Osteoblast (primary cell): Measurements from ENCODE around the gene CMTM1. TPM values are rescaled to one million over a fixed set of nuclear protein-coding genes. Genes with fewer than 3 reads are reported as not detected.

ENCODE experiments used
- DNase-seq: peaks from one replicate; pipeline ENCODE4 v3.0.0; 2011; ENCODE audit warnings: low spot score, mixed read lengths; ENCODE audit not compliant: insufficient read length; ENCODE audit errors: missing footprints
- H2AFZ ChIP-seq: 2 replicates; pipeline ENCODE4 v1.6.0; 2011; ENCODE audit warnings: mild to moderate bottlenecking, low read length
- H3K27ac ChIP-seq: 2 replicates; pipeline ENCODE4 v1.5.1; 2011; ENCODE audit warnings: mild to moderate bottlenecking, low read depth, low read length, moderate library complexity
- H3K27me3 ChIP-seq: 2 replicates; pipeline ENCODE4 v1.6.0; 2012; ENCODE audit warnings: mild to moderate bottlenecking, control low read depth, inconsistent platforms, low read length, moderate library complexity; ENCODE audit not compliant: insufficient read depth
- H3K36me3 ChIP-seq: 2 replicates; pipeline ENCODE4 v1.5.1; 2011; ENCODE audit warnings: mild to moderate bottlenecking, low read length, control low read depth, moderate library complexity; ENCODE audit not compliant: insufficient read depth
- H3K4me1 ChIP-seq: 2 replicates; pipeline ENCODE4 v1.5.1; 2011; ENCODE audit warnings: mild to moderate bottlenecking, low read length, control low read depth, moderate library complexity; ENCODE audit not compliant: insufficient read depth
- H3K4me2 ChIP-seq: 2 replicates; pipeline ENCODE4 v1.6.0; 2011; ENCODE audit warnings: mild to moderate bottlenecking, low read length; ENCODE audit not compliant: insufficient read depth
- H3K4me3 ChIP-seq: fragments of 200-600 bp; sonication (generic); 3 replicates; pipeline ENCODE4 v1.5.1; 2012; ENCODE audit warnings: mild to moderate bottlenecking, low read length, inconsistent platforms; ENCODE audit not compliant: insufficient read depth
- H3K79me2 ChIP-seq: 2 replicates; pipeline ENCODE4 v1.6.0; 2012; ENCODE audit warnings: mild to moderate bottlenecking, low read length, control low read depth, inconsistent platforms; ENCODE audit not compliant: insufficient read depth
- H3K9me3 ChIP-seq: 2 replicates; pipeline ENCODE4 v1.5.1; 2011; ENCODE audit warnings: low read depth, low read length, control low read depth
- H4K20me1 ChIP-seq: 2 replicates; pipeline ENCODE4 v1.6.0; 2012; ENCODE audit warnings: mild to moderate bottlenecking, low read length, control low read depth; ENCODE audit not compliant: insufficient read depth
- total RNA-seq: library from RNA; depleted of rRNA; stranded (reverse); fragments of >200 nt; gene quantifications from 2 replicates; pipeline ENCODE4 v1.2.3, GENCODE V29; 2012
- TF ChIP-seq, protein P1 (sequence below): IDR thresholded peaks from 2 replicates; pipeline ENCODE4 v1.5.1; 2011; ENCODE audit warnings: mild to moderate bottlenecking, low read depth, low read length, moderate library complexity; ENCODE audit errors: extremely low read depth

Gene CMTM1
- total RNA-seq, 1 donor, result 4.0 TPM

DNA sequence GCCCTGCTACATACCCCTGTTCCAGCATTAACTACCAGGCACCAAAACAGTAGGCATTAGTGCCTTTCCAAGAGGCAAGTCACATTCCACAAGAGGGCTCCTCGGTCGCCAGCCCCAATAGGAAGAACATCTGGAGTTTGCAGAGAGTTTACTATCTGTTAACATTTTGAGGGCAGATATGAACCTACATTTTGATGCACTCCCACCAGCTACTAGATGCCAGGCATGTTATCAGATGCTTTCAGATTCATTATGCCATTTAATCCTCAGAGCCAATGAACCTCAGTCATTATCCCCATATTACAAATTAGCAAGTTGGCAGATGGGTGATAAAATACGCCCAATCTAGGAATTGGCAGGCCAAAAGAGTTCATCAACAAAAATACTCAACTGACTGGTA, 8.8 kb downstream of the CMTM1 start:
- H4K20me1 ChIP-seq, result no peaks in the 10 kb centered on the region
- DNase-seq, result no peak
- no peak overlapping the region for H2AFZ ChIP-seq

DNA sequence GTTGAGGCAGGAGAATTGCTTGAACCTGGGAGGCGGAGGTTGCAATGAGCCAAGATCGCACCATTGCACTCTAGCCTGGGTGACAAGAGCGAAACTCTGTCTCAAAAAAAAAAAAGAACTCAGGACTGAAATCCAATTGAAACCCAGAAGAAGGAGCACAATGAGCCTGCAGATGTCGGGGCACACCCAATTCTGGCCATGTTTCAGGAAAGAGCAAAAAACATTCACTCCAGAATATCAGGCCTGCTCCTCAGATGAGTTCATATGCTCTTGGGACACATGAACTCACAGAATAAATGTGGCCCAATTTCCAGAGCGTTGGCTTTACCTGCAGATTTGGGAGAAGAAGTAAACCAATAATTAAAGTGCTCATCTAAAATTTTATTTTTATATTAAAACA, 10.1 kb downstream of the CMTM1 start:
- no peaks in the 10 kb centered on the region for H3K79me2 ChIP-seq
- TF ChIP-seq, protein P1, sequence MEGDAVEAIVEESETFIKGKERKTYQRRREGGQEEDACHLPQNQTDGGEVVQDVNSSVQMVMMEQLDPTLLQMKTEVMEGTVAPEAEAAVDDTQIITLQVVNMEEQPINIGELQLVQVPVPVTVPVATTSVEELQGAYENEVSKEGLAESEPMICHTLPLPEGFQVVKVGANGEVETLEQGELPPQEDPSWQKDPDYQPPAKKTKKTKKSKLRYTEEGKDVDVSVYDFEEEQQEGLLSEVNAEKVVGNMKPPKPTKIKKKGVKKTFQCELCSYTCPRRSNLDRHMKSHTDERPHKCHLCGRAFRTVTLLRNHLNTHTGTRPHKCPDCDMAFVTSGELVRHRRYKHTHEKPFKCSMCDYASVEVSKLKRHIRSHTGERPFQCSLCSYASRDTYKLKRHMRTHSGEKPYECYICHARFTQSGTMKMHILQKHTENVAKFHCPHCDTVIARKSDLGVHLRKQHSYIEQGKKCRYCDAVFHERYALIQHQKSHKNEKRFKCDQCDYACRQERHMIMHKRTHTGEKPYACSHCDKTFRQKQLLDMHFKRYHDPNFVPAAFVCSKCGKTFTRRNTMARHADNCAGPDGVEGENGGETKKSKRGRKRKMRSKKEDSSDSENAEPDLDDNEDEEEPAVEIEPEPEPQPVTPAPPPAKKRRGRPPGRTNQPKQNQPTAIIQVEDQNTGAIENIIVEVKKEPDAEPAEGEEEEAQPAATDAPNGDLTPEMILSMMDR, result no peak
- H3K9me3 ChIP-seq, result no peaks in the 10 kb centered on the region
- no peak for DNase-seq
- peaks cover 26% of the 10 kb centered on the region for H3K4me1 ChIP-seq
- H3K36me3 ChIP-seq, result no peaks in the 10 kb centered on the region
- H3K27me3 ChIP-seq, result peaks cover 7% of the 10 kb centered on the region
- no peak overlapping the region for H3K4me2 ChIP-seq
- H3K27ac ChIP-seq, result no peak overlapping the region
- no peak overlapping the region for H2AFZ ChIP-seq
- no peaks in the 10 kb centered on the region for H4K20me1 ChIP-seq
- no peak overlapping the region for H3K4me3 ChIP-seq

More for the DNA sequence above, 8.8 kb downstream of the CMTM1 start:
- Histone ChIP-seq H3K4me2 (no peak overlapping the region), H3K36me3 (no peaks in the 10 kb centered on the region), H3K27me3 (peaks cover 7% of the 10 kb centered on the region), H3K4me3 (no peak overlapping the region), H3K9me3 (no peaks in the 10 kb centered on the region), H3K79me2 (no peaks in the 10 kb centered on the region), H3K27ac (no peak overlapping the region), H3K4me1 (peaks cover 19% of the 10 kb centered on the region)
- TF ChIP-seq, protein P1, result no peak

DNA sequence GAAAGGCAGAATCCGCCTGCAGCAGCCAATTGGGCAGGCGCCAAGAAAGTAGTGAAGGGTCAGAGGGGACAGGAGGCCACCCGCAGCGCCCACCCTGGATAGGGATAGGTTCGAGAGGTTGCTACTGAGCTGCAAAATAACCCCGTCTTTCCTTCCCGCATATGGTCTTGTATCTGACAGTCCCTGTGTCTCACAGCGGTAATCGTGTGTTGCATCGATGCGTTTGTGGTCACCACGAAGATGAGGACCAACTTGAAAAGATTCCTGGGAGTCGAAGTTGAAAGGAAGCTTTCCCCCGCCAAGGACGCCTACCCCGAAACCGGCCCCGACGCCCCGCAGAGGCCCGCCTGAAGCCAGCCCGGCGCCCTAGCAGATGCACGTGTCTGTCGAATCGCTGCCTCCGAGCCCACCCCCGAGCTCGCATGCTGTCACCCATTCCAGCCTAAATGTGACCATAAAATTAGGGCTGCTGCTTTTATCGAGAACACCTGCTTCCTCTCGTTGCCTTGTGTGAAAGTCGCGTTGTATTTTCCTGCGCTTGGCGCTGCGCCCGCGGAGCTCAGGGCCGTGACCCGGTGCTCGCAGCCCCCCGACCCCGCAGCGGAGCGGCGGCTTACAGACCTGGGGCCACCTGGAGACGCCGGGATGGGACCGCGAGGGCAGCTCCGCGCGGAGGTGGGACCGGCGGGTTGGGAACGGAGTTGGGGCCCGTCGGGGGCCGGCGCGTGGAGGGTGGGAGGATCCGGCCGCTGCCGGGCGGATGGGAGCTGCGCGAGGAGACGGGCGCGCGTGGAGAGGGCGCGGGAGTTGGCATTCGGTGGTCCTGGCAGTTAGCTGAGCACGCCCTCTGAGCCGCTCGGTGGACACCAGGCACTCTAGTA, 12.7 kb downstream of the CMTM1 start, which contains the start of gene CMTM2:
Gene CMTM2 (plus strand): TSS at position 813 of the 881 bp plus-strand sequence. CDS start 145 bp downstream, outside the sequence.
- Histone ChIP-seq H3K9me3 (no peaks in the 10 kb centered on the region), H3K27me3 (peaks cover 7% of the 10 kb centered on the region), H4K20me1 (no peaks in the 10 kb centered on the region), H3K27ac (peak within 1 kb of the TSS; percentile 75), H3K4me1 (peaks cover 26% of the 10 kb centered on the region), H3K36me3 (no peaks in the 10 kb centered on the region), H2AFZ (peak within 1 kb of the TSS; percentile 33), H3K79me2 (no peaks in the 10 kb centered on the region), H3K4me3 (no peak within 1 kb of the TSS), H3K4me2 (no peak within 1 kb of the TSS)
- no peak for DNase-seq
- TF ChIP-seq, protein P1, result no peak

DNA sequence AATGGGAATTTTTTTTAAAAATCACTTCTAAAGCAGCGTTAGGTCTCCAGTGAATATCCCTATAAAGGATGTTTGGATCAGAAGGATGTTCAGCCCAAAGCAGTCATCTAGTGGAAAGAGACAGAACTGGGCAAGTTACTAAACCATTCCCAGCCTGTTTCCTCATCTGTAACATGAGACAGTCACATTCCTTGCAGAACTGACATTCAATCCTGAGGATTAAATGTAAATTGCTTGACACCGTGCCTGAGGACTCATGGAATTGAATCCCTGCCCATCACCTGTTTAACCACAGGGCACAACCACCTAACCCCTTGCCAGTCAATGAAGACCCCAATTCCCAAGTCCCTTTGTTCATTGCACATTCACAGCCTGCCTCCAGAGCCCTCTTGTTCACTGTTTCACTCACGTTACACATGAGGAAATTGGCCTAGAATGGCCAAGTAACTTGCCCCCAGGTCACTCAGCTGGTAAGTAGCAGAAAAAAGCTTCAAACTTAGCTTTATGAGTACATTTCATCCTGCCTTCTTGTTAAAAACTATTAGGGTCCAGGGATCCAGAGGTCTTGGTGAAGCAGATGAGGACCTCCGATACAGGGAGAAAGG, 14.5 kb downstream of the CMTM1 start:
- peak overlapping the region; percentile 40 for H3K4me2 ChIP-seq
- H4K20me1 ChIP-seq, result no peaks in the 10 kb centered on the region
- H3K79me2 ChIP-seq, result no peaks in the 10 kb centered on the region
- peaks cover 22% of the 10 kb centered on the region for H3K4me1 ChIP-seq
- H3K27me3 ChIP-seq, result peaks cover 7% of the 10 kb centered on the region
- TF ChIP-seq, protein P1, result peak; percentile 53
- peak overlapping the region; percentile 30 for H2AFZ ChIP-seq
- DNase-seq, result peak; percentile 98
- H3K9me3 ChIP-seq, result no peaks in the 10 kb centered on the region
- no peak overlapping the region for H3K4me3 ChIP-seq
- no peaks in the 10 kb centered on the region for H3K36me3 ChIP-seq
- H3K27ac ChIP-seq, result peak overlapping the region; percentile 75
